Psoas muscle (tissue), 8 donors: ENCODE measurements around the gene LHFPL4. TPM values are rescaled to one million over a fixed set of nuclear protein-coding genes. Genes with fewer than 3 reads are reported as not detected.
"Not testable (repeated sequence)": the region's sequence is repeated elsewhere in the genome, so short reads cannot be mapped to it uniquely, and the experiment has no call there.

Experiments used
- ATAC-seq, 4 donors: fragments of 200-7000 bp; cut with Tn5 transposase; one replicate each; pipeline ENCODE4 v1.9.1; 2020; ENCODE audit warnings: moderate library complexity in 3 of 4, mild to moderate bottlenecking in 2 of 4
- DNase-seq, 2 donors: peaks; one replicate each; pipeline ENCODE4 v3.0.0-alpha.2; 2020
- H3K27ac ChIP-seq: fragments of 200-600 bp; one replicate; pipeline ENCODE4 v1.8.0; 2022
- H3K27me3 ChIP-seq, 3 donors: fragments of 200-600 bp in 1 of 3; one replicate each; pipeline versions ENCODE4 v1.6.1 to v1.8.0; 2013 to 2022; ENCODE audit warnings: low read length in 2 of 3, mild to moderate bottlenecking in 2 of 3, moderate library complexity in 1 of 3; ENCODE audit not compliant: insufficient read depth in 3 of 3
- H3K36me3 ChIP-seq, 2 donors: fragments of 200-600 bp in 1 of 2; one replicate each; pipeline versions ENCODE4 v1.6.1 to v1.8.0; 2013 to 2022; ENCODE audit warnings: low read depth in 1 of 2, mild to moderate bottlenecking in 1 of 2, moderate library complexity in 1 of 2; ENCODE audit not compliant: insufficient read depth in 1 of 2
- H3K4me1 ChIP-seq: fragments of 200-600 bp; one replicate; pipeline ENCODE4 v1.8.0; 2022
- H3K4me3 ChIP-seq: fragments of 200-600 bp; one replicate; pipeline ENCODE4 v1.8.0; 2022; ENCODE audit warnings: mild to moderate bottlenecking
- H3K9me3 ChIP-seq: fragments of 200-600 bp; one replicate; pipeline ENCODE4 v1.8.0; 2022
- CTCF ChIP-seq: fragments of 200-600 bp; IDR thresholded peaks from one replicate; pipeline ENCODE4 v1.8.0; 2022; ENCODE audit warnings: antibody characterized with exemption
- WGBS, 3 donors: extraction: QIAGEN DNeasy Blood & Tissue Kit; methylation state at CpG; one replicate each; pipeline versions ENCODE4 v1.1.6 to v1.1.7; 2013; 5-methylcytosine and 5-hydroxymethylcytosine counted together
- intact Hi-C, 2 donors: fragments of 100-400 bp; cut with DNase I; formaldehyde crosslinking; loops; one replicate each; pipeline versions ENCODE4 v1.11.0 to v1.14.2; 2022
- long read RNA-seq, 2 donors: library from polyadenylated mRNA; unstranded; transcript quantifications; one replicate each; pipeline ENCODE4 v2.0.0, GENCODE V29; 2021
- polyA plus RNA-seq, 3 donors: library from polyadenylated mRNA; stranded (reverse); fragments of 200-250 nt; gene quantifications; one replicate each; pipeline ENCODE4 v1.2.3, GENCODE V29; 2013
- total RNA-seq, 4 donors: library from RNA; stranded (reverse); fragmentation: NEBNext Ultra II Directional in 2 of 4; extraction: Animal tissue kit (Norgen Biotek cat#: 25700) in 2 of 4; gene quantifications; one replicate each; pipeline versions ENCODE4 v1.2.1 to v1.2.4, GENCODE V29; 2021 to 2023
- donor health status: healthy with polysubstance abuse.
- donor health status: DM: no; HTN: no; CAD: no; lungs with moderate emphysema.
- donor health status: Bipolar disorder and iron deficiency.
- donor health status: healthy.
- donor health status: DM: yes; HTN: yes; CAD: no.
- donor health status: DM: no; HTN: no; CAD: no.
- donor health status: DM: no; HTN: no; CAD: no.
- donor health status: DM: yes; HTN: yes; CAD: no.

The LHFPL4 gene
- not detected for total RNA-seq
- polyA plus RNA-seq, result under 1 TPM in 1 of 3 donors, not detected in 2; 0.01 TPM
- long read RNA-seq, donor 1, result 0 reads
- long read RNA-seq, donor 2, partial matches to known transcripts, result 0 of 1 reads
- long read RNA-seq, donor 2, other reads (novel, unspliced or antisense), result 1 of 1 reads

GRCh38 chr3:9553021-9553947 is at the start of gene LHFPL4:
Gene LHFPL4 (minus strand): TSS chr3:9553822. CDS start chr3:9552679, 1,143 bp downstream.
- 1 to 3% (median 1%) methylated on average over 43 to 75 of the region's 75 CpGs for WGBS, 3 donors
- H3K27ac ChIP-seq, result no peak within 1 kb of the TSS
- DNase-seq (no peak), ATAC-seq (no peak)
- intact Hi-C loops, result no loop called here
- H3K36me3 ChIP-seq, result no peaks in the 10 kb centered on the region
- no peaks in the 10 kb centered on the region for H3K9me3 ChIP-seq
- H3K4me1 ChIP-seq, result no peaks in the 10 kb centered on the region
- no peak within 1 kb of the TSS for H3K4me3 ChIP-seq
- TF ChIP-seq CTCF, result no peak
- peaks cover 0 to 63% (median 23%) of the 10 kb centered on the region in 3 donors for H3K27me3 ChIP-seq

GRCh38 chr3:9602620-9603019 is 49.0 kb upstream of the LHFPL4 start:
- no peak for DNase-seq
- Histone ChIP-seq H3K27me3 (peaks cover 0 to 27% (median 11%) of the 10 kb centered on the region in 3 donors), H3K27ac (no peak overlapping the region), H3K4me1 (no peaks in the 10 kb centered on the region), H3K36me3 (no peaks in the 10 kb centered on the region), H3K9me3 (peaks cover 9% of the 10 kb centered on the region), H3K4me3 (no peak overlapping the region)
- no peak for TF ChIP-seq CTCF
- 77 to 83% (median 77%) methylated on average over 4 of the region's 4 CpGs for WGBS, 3 donors
- intact Hi-C loops, result no loop called here
- no peak for ATAC-seq

- peaks cover 0 to 27% (median 11%) of the 10 kb centered on the region in 3 donors for H3K27me3 ChIP-seq
- intact Hi-C loops, H3K27ac ChIP-seq, H3K4me3 ChIP-seq, H3K4me1 ChIP-seq, H3K9me3 ChIP-seq, ATAC-seq, DNase-seq, H3K36me3 ChIP-seq: not testable (repeated sequence)
- WGBS, 3 donors, result 66 to 72% (median 68%) methylated on average over 24 of the region's 24 CpGs
Measured at GRCh38 chr3:9601006-9601581, 47.5 kb upstream of the LHFPL4 start.

GRCh38 chr3:9600597-9600996 is 47.0 kb upstream of the LHFPL4 start:
- ATAC-seq (no peak), DNase-seq (no peak)
- H3K9me3 ChIP-seq, result peaks cover 4% of the 10 kb centered on the region
- no peak overlapping the region for H3K4me3 ChIP-seq
- no peaks in the 10 kb centered on the region for H3K36me3 ChIP-seq
- no peak for TF ChIP-seq CTCF
- H3K4me1 ChIP-seq, result no peaks in the 10 kb centered on the region
- 1 to 4% (median 3%) methylated on average over 41 to 42 of the region's 42 CpGs for WGBS, 3 donors
- H3K27me3 ChIP-seq, result peaks cover 0 to 24% (median 11%) of the 10 kb centered on the region in 3 donors
- H3K27ac ChIP-seq, result no peak overlapping the region
- intact Hi-C loops, result no loop called here

GRCh38 chr3:9598783-9599387 is 45.3 kb upstream of the LHFPL4 start:
- no peak for ATAC-seq
- H3K9me3 ChIP-seq, result no peaks in the 10 kb centered on the region
- WGBS, 3 donors, result 80 to 87% (median 84%) methylated on average over 7 of the region's 7 CpGs
- TF ChIP-seq CTCF, result no peak
- no peak overlapping the region for H3K4me3 ChIP-seq
- no peak overlapping the region for H3K27ac ChIP-seq
- no peaks in the 10 kb centered on the region for H3K36me3 ChIP-seq
- no peaks in the 10 kb centered on the region for H3K4me1 ChIP-seq
- intact Hi-C loops, result no loop called here
- DNase-seq, result no peak
- H3K27me3 ChIP-seq, result peaks cover 0 to 24% (median 11%) of the 10 kb centered on the region in 3 donors
